K562 (cell line): Measurements from ENCODE around the gene SEC23IP. TPM values are rescaled to one million over a fixed set of nuclear protein-coding genes. Genes with fewer than 3 reads are reported as not detected.

Experiments used
- ATAC-seq: fragments of 200-7000 bp; cut with Tn5 transposase; 3 replicates; pipeline ENCODE4 v1.9.1; 2020; ENCODE audit warnings: moderate library complexity
- BruUV-seq: library from RNA; stranded (reverse); fragments of 400-500 nt; replicated peaks from 2 replicates; lab custom pipeline; 2021; lab: Mats Ljungman, UMichigan
- CTCF ChIA-PET: fragments of 300-600 bp; formaldehyde crosslinking; extraction: SDS; loops from one replicate; lab custom pipeline; 2021; ENCODE audit warnings: low intra/inter-chr PET ratio; lab: Yijun Ruan, JAX
- POLR2A ChIA-PET: fragments of 300-600, 350-650 bp; sonication (Branson Sonifier 250); formaldehyde crosslinking; extraction: SDS; loops from one replicate; lab custom pipeline; 2021; ENCODE audit warnings: antibody characterized with exemption, inconsistent platforms; lab: Yijun Ruan, JAX
- DNase-seq, 4 experiments: peaks; one replicate each; pipeline versions ENCODE4 v3.0.0 to v3.0.0-alpha.2; 2011 to 2018; ENCODE audit warnings: low spot score in 3 of 4, mixed read lengths in 3 of 4; ENCODE audit errors: extremely low read depth in 1 of 4
- FAIRE-seq: peaks from 2 replicates; lab custom pipeline; 2011; peaks lifted over from hg19 to GRCh38; lab: Jason Lieb, UNC
- H2AFZ ChIP-seq: 2 replicates; pipeline ENCODE4 v1.6.0; 2011; ENCODE audit warnings: low read depth, low read length, control low read depth, inconsistent platforms
- H3K27ac ChIP-seq: fragments of 200-600 bp; 3 replicates; pipeline ENCODE4 v1.8.0; 2011; ENCODE audit warnings: low read depth, mild to moderate bottlenecking, control low read depth, inconsistent platforms, low read length, moderate library complexity, mixed read lengths; ENCODE audit errors: extremely low read depth
- H3K27me3 ChIP-seq, 2 experiments: fragments of 300-600 bp in 1 of 2; 2 replicates in 1 of 2; 3 replicates in 1 of 2; pipeline versions ENCODE4 v1.6.0 to v1.8.0; 2011; ENCODE audit warnings: inconsistent platforms in 2 of 2, low read length in 2 of 2, mild to moderate bottlenecking in 1 of 2, mixed read lengths in 1 of 2, moderate library complexity in 1 of 2; ENCODE audit not compliant: control insufficient read depth in 2 of 2, insufficient read depth in 2 of 2
- H3K36me3 ChIP-seq: fragments of 300-600 bp; 3 replicates; pipeline ENCODE4 v1.8.0; 2011; ENCODE audit warnings: mild to moderate bottlenecking, low read length, inconsistent platforms; ENCODE audit not compliant: control insufficient read depth, insufficient read depth
- H3K4me1 ChIP-seq, 2 experiments: fragments of 200-600 bp in 1 of 2; replicated peaks in 1 of 2; 2 replicates in 1 of 2; 3 replicates in 1 of 2; pipeline versions ENCODE4 v1.5.1 to v1.8.0; 2011; ENCODE audit warnings: inconsistent platforms in 2 of 2, low read length in 2 of 2, mild to moderate bottlenecking in 1 of 2, mixed read lengths in 1 of 2, moderate library complexity in 1 of 2; ENCODE audit not compliant: control insufficient read depth in 2 of 2, insufficient read depth in 2 of 2
- H3K4me2 ChIP-seq: 2 replicates; pipeline ENCODE4 v1.6.1; 2011; ENCODE audit warnings: low read length, control low read depth, inconsistent platforms, mixed read lengths; ENCODE audit not compliant: insufficient read depth
- H3K4me3 ChIP-seq: fragments of 200-600 bp; sonication (generic), shearing (Covaris generic); 2 replicates; pipeline ENCODE4 v1.5.1; 2016; ENCODE audit warnings: control low read depth, inconsistent platforms
- H3K79me2 ChIP-seq: fragments of 200-600 bp; 3 replicates; pipeline ENCODE4 v1.8.0; 2011; ENCODE audit warnings: low read length, inconsistent platforms; ENCODE audit not compliant: control insufficient read depth, insufficient read depth
- H3K9ac ChIP-seq, 2 experiments: 2 replicates each; pipeline versions ENCODE4 v1.6.0 to v1.6.1; 2011; ENCODE audit warnings: low read depth in 2 of 2, low read length in 2 of 2, control low read depth in 1 of 2, inconsistent platforms in 1 of 2, mild to moderate bottlenecking in 1 of 2, mixed read lengths in 1 of 2; ENCODE audit not compliant: insufficient read depth in 1 of 2
- H3K9me1 ChIP-seq: one replicate; pipeline ENCODE4 v1.6.0; 2011; ENCODE audit warnings: inconsistent platforms, mild to moderate bottlenecking, low read length, moderate library complexity; ENCODE audit not compliant: control insufficient read depth, insufficient read depth
- H3K9me3 ChIP-seq: replicated peaks from 2 replicates; pipeline ENCODE4 v1.5.1; 2011; ENCODE audit warnings: low read depth, low read length, inconsistent platforms; ENCODE audit not compliant: control insufficient read depth, insufficient read depth
- H4K20me1 ChIP-seq: replicated peaks from 2 replicates; pipeline ENCODE4 v1.6.1; 2011; ENCODE audit warnings: low read length, inconsistent platforms, mixed read lengths; ENCODE audit not compliant: control insufficient read depth, insufficient read depth
- BCL6 ChIP-seq: fragments of 250-450 bp; sonication (Bioruptor Pico); IDR thresholded peaks from 2 replicates; pipeline ENCODE4 v1.4.0; 2020
- KDM4B ChIP-seq, 2 experiments: fragments of 450-650 bp in 1 of 2; sonication (generic) in 1 of 2; IDR thresholded peaks; 2 replicates each; pipeline ENCODE4 v1.6.1; 2016 to 2017; ENCODE audit warnings: borderline replicate concordance in 2 of 2, antibody characterized with exemption in 1 of 2, low read depth in 1 of 2, mild to moderate bottlenecking in 1 of 2
- PYGO2 ChIP-seq: fragments of 450-650 bp; IDR thresholded peaks from 2 replicates; pipeline ENCODE4 v1.6.1; 2016; ENCODE audit warnings: mild to moderate bottlenecking, missing genetic modification characterization, moderate library complexity, missing compliant biosample characterization
- RBM39 ChIP-seq: fragments of 200-400 bp; formaldehyde crosslinking; optimal IDR thresholded peaks from 2 replicates; pipeline ENCODE3; 2018; ENCODE audit warnings: low read depth, low read length
- RCOR1 ChIP-seq, 2 experiments: IDR thresholded peaks; 2 replicates each; pipeline ENCODE4 v1.6.1; 2012; ENCODE audit warnings: low read depth in 2 of 2, low read length in 2 of 2, borderline replicate concordance in 1 of 2, improper control_type of control experiment in 1 of 2
- ZBTB7A ChIP-seq: IDR thresholded peaks from 2 replicates; pipeline ENCODE4 v1.6.1; 2011; ENCODE audit warnings: low read depth, mild to moderate bottlenecking, low read length, moderate library complexity, borderline replicate concordance; ENCODE audit not compliant: control insufficient read depth
- ZNF41 ChIP-seq: fragments of 250-450 bp; sonication (Bioruptor Pico); conservative IDR thresholded peaks from 2 replicates; pipeline ENCODE4 v1.4.0; 2020; ENCODE audit warnings: mild to moderate bottlenecking
- WGBS: fragments of 100-300 bp; shearing (Covaris generic); methylation state at CpG from one replicate; pipeline ENCODE4 v1.1.6; 2016; ENCODE audit warnings: low coverage, mixed read lengths; ENCODE audit not compliant: insufficient coverage; ENCODE audit errors: missing lambda C conversion rate; 5-methylcytosine and 5-hydroxymethylcytosine counted together
- in situ Hi-C: fragments of 300-500 bp; cut with MboI; formaldehyde crosslinking; loops from 4 replicates; pipeline ENCODE4 v1.15.0; 2018; ENCODE audit warnings: inconsistent platforms, mixed read lengths
- intact Hi-C: fragments of 100-400 bp; cut with micrococcal nuclease; formaldehyde crosslinking; loops from 2 replicates; pipeline ENCODE4 v1.14.2; 2022
- polyA plus RNA-seq, 8 experiments: library from polyadenylated mRNA; depleted of rRNA in 4 of 8; stranded (reverse) in 5 of 8; unstranded in 3 of 8; fragments of >200 nt; fragmentation: Nextera tagmentation in 2 of 8; fragmentation: Illumina TruSeq in 1 of 8; extraction: Ambion mirVana in 2 of 8; extraction: Trizol in 1 of 8; gene quantifications; 2 replicates each; pipeline versions ENCODE4 v1.2.1 to v1.2.3, GENCODE V29; 2011 to 2014; ENCODE audit warnings: inconsistent platforms in 1 of 8, missing spikeins in 1 of 8
- total RNA-seq, 7 experiments: library from RNA; depleted of rRNA in 6 of 7; stranded (reverse); fragments of >200 nt in 6 of 7; fragmentation: Illumina TruSeq in 2 of 7; extraction: Trizol in 2 of 7; gene quantifications; 2 replicates each; pipeline versions ENCODE4 v1.2.1 to v1.2.3, GENCODE V29; 2011 to 2021; ENCODE audit warnings: low replicate concordance in 1 of 7

The SEC23IP gene
- total and polyA plus RNA-seq, 9 of the 15 experiments (the other 6 are each of a cell fraction or from before 2014, with no cell fraction given): 15.8 to 38.4 (median 22.5) TPM

DNA sequence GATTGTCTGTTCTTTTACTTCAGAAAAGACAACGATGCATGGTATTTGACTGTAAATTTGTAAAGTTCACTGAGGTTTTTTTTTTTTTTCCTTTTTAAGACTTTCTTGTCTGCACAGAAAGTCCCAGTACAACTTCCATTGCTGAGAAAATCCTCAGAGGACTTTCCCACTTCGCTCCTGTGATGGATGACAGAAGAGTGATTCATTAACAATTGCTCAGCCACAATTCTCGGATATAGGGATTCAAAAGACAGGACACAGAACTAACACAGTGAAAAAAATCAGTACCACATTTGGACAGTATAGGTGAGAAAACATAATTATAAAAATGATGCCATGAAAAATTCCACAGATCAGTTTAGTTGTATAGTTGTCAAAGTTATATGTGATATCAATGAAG, 48.0 kb downstream of the SEC23IP start (continued):
- TF ChIP-seq KDM4B (IDR thresholded peaks at IDR 0.05; ENCODE audit: borderline replicate concordance in 2 of 2, low read depth in 1 of 2) (no peak), RCOR1 (IDR thresholded peaks at IDR 0.05; ENCODE audit: borderline replicate concordance in 1 of 2, low read depth in 2 of 2, low read length in 2 of 2) (no peak)
- TF ChIP-seq, all 486 proteins: peak for 0

DNA sequence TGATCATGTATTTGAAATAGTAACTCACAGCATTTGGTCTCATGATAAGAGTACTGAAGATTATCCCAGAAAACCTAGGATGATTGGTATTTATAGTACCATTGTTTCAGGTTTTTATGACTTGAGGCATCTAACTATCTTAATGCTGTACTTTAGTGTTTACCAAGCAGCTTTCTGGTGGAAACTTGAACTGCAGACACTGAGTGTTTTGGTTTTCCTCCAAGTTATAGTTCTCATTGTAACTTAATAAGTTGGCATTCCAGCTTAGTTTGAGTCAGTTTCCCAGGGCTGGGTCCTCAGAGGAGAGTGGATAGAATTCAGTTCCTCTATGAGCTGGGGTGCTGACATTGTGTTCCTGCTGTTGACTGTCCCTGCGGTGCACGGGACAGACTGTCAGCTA, 50.4 kb downstream of the SEC23IP start:
- ChIA-PET POLR2A (interaction anchor here (0.5 kb wide), 1 partner anchor 48 kb away, joined by 3 read pairs; no protein-coding TSS in a partner anchor), CTCF (no interaction called here)
- ATAC-seq (no peak), FAIRE-seq (no peak), DNase-seq (no peak)
- Histone ChIP-seq H3K4me2 (no peak overlapping the region), H3K36me3 (peaks cover 35% of the 10 kb centered on the region; the same call in 2 of the 3 replicates), H3K4me1 (no peaks in the 10 kb centered on the region), H3K79me2 (no peaks in the 10 kb centered on the region), H3K9me3 (no peaks in the 10 kb centered on the region), H3K4me3 (no peak overlapping the region), H2AFZ (no peak overlapping the region), H3K9me1 (no peaks in the 10 kb centered on the region), H3K9ac (no peak overlapping the region), H3K27me3 (no peaks in the 10 kb centered on the region), H3K27ac (no peak overlapping the region), H4K20me1 (no peaks in the 10 kb centered on the region)
- no CpG with 5 or more reads among the region's 2 CpGs for WGBS
- in situ Hi-C loops: no loop called here
- intact Hi-C loops: no loop called here
- TF ChIP-seq PYGO2 (tag) (no peak), ZNF41 (CRISPR knock-in tag) (no peak), ZBTB7A (no peak), RBM39 (no peak), BCL6 (CRISPR knock-in tag) (no peak)
- no TSS peak for BruUV-seq
